Cerebellar nuclear complex (tissue), 1 donor: Measurements from ENCODE around the gene TMEM63A.
"Not testable (repeated sequence)": the region's sequence is repeated elsewhere in the genome, so short reads cannot be mapped to it uniquely, and the experiment has no call there.

Experiments used
- DNase-seq, 2 experiments: peaks; one replicate each; lab custom pipeline; 2025; lab: John Stamatoyannopoulos, UW

TMEM63A gene

GRCh38 chr1:225820522-225821120 lies 61.6 kb downstream of the TMEM63A start:
- no peak for DNase-seq

GRCh38 chr1:225819346-225820192 lies 62.6 kb downstream of the TMEM63A start:
- no peak for DNase-seq

- DNase-seq, result no peak
Observed at GRCh38 chr1:225818229-225818628, 64.0 kb downstream of the TMEM63A start.

GRCh38 chr1:225817611-225818061 lies 64.5 kb downstream of the TMEM63A start:
- peak; percentile 80 to 97 for DNase-seq

GRCh38 chr1:225816643-225817538 lies 65.3 kb downstream of the TMEM63A start:
- DNase-seq, result peak in 1 of 2 experiments; percentile 29

- DNase-seq, result no peak
Observed at GRCh38 chr1:225815526-225816178, 66.5 kb downstream of the TMEM63A start.

GRCh38 chr1:225815090-225815489 lies 67.1 kb downstream of the TMEM63A start:
- not testable (repeated sequence) for DNase-seq

- no peak for DNase-seq
Observed at GRCh38 chr1:225814381-225814780, 67.8 kb downstream of the TMEM63A start.

- no peak for DNase-seq
Observed at GRCh38 chr1:225813214-225813964, 68.8 kb downstream of the TMEM63A start.

- DNase-seq, result no peak
Observed at GRCh38 chr1:225812488-225813213, 69.5 kb downstream of the TMEM63A start.

- DNase-seq, result peak in 1 of 2 experiments; percentile 22
Observed at GRCh38 chr1:225811622-225812487, 70.3 kb downstream of the TMEM63A start.

GRCh38 chr1:225810579-225811538 lies 71.3 kb downstream of the TMEM63A start:
- DNase-seq, result peak in 1 of 2 experiments; percentile 16

GRCh38 chr1:225809842-225810578 lies 72.2 kb downstream of the TMEM63A start, which contains the start of gene EPHX1:
Gene EPHX1 (plus strand): TSS chr1:225810124. CDS start chr1:225828730, 18,606 bp downstream.
- peak in 1 of 2 experiments; percentile 27 for DNase-seq

GRCh38 chr1:225808136-225808535 lies 74.0 kb downstream of the TMEM63A start:
- DNase-seq, result no peak

- not testable (repeated sequence) for DNase-seq
Observed at GRCh38 chr1:225806736-225807135, 75.4 kb downstream of the TMEM63A start.

- no peak for DNase-seq
Observed at GRCh38 chr1:225806249-225806648, 75.9 kb downstream of the TMEM63A start.

- DNase-seq, result not testable (repeated sequence)
Observed at GRCh38 chr1:225801146-225801545, 81.0 kb downstream of the TMEM63A start.
